GM21526 (cell line): Measurements from ENCODE around the gene C1orf174.
A peak's percentile ranks its signal among the peaks of the same experiment; 100 is the strongest.

Experiments used
- ATAC-seq: cut with Tn5 transposase; IDR thresholded peaks from one replicate; pipeline ENCODE4 v1.9.1; 2021; ENCODE audit warnings: moderate library complexity; ENCODE audit not compliant: unreplicated experiment, low FRiP score

Gene C1orf174

GRCh38 chr1:3900150-3900968, at the start of gene C1orf174:
Gene C1orf174, minus strand, starts transcription at chr1:3900272. Its CDS starts 86 bp downstream, at chr1:3900186.
- peak; percentile 67 for ATAC-seq

- no peak for ATAC-seq
These were observed 48.3 kb upstream of the C1orf174 start for GRCh38 chr1:3948344-3948743.

- ATAC-seq = no peak
These were observed 46.1 kb upstream of the C1orf174 start for GRCh38 chr1:3945916-3946840.

GRCh38 chr1:3945222-3945621, 45.1 kb upstream of the C1orf174 start:
- ATAC-seq = no peak

GRCh38 chr1:3944578-3945125, 44.6 kb upstream of the C1orf174 start:
- ATAC-seq = no peak

GRCh38 chr1:3943806-3944577, 43.9 kb upstream of the C1orf174 start:
- ATAC-seq = no peak

GRCh38 chr1:3943123-3943431, 43.0 kb upstream of the C1orf174 start:
- no peak for ATAC-seq

GRCh38 chr1:3942416-3943122, 42.5 kb upstream of the C1orf174 start:
- no peak for ATAC-seq

- ATAC-seq = no peak
These were observed 40.8 kb upstream of the C1orf174 start for GRCh38 chr1:3940754-3941345.

GRCh38 chr1:3940081-3940753, 40.1 kb upstream of the C1orf174 start:
- ATAC-seq = no peak

- ATAC-seq = no peak
These were observed 39.4 kb upstream of the C1orf174 start for GRCh38 chr1:3939242-3940080.

GRCh38 chr1:3932156-3932919, 32.3 kb upstream of the C1orf174 start:
- no peak for ATAC-seq

GRCh38 chr1:3931007-3931912, 31.2 kb upstream of the C1orf174 start:
- ATAC-seq = no peak

GRCh38 chr1:3930301-3931006, 30.4 kb upstream of the C1orf174 start:
- ATAC-seq = no peak

GRCh38 chr1:3929126-3929525, 29.1 kb upstream of the C1orf174 start:
- no peak for ATAC-seq

- no peak for ATAC-seq
These were observed 28.5 kb upstream of the C1orf174 start for GRCh38 chr1:3928586-3928985.
